Measurements from ENCODE around the gene CD82. TPM values are rescaled to one million over a fixed set of nuclear protein-coding genes. Genes with fewer than 3 reads are reported as not detected.
A peak's percentile ranks its signal among the peaks of the same experiment; 100 is the strongest.

Gene CD82
- polyA plus RNA-seq, 3 donors: 40.8 to 89.0 (median 43.0) TPM

GRCh38 chr11:44605068-44605708, 39.7 kb downstream of the CD82 start:
- no peak overlapping the region for H3K9ac ChIP-seq (ENCODE audit: insufficient read depth, low read length, poor library complexity, severe bottlenecking)
- no peak overlapping the region for H3K4me3 ChIP-seq (replicated peaks in 1 of 3; ENCODE audit: low read depth in 2 of 3, low read length in 3 of 3)
- peaks cover 13% of the 10 kb centered on the region for H3K4me1 Mint-ChIP-seq
- no peaks in the 10 kb centered on the region for H3K27me3 ChIP-seq (ENCODE audit: control insufficient read depth in 2 of 2, insufficient read depth in 2 of 2, low read length in 2 of 2)
- no peaks in the 10 kb centered on the region for H3K9me3 ChIP-seq (replicated peaks in 1 of 2; ENCODE audit: control insufficient read depth in 1 of 2, insufficient read depth in 1 of 2, low read length in 2 of 2)
- no peak overlapping the region for H3K27ac ChIP-seq (ENCODE audit: low read depth in 1 of 2, low read length in 2 of 2)
- H3K79me2 ChIP-seq (ENCODE audit: insufficient read depth, low read length): no peaks in the 10 kb centered on the region
- peaks cover 8 to 12% of the 10 kb centered on the region in 2 donors for H3K4me1 ChIP-seq (ENCODE audit: control insufficient read depth in 1 of 2, insufficient read depth in 2 of 2, low read length in 2 of 2)
- H2AFZ ChIP-seq (ENCODE audit: insufficient read depth, low read depth, low read length, poor library complexity, severe bottlenecking): no peak overlapping the region
- intact Hi-C loops (cut with micrococcal nuclease): no loop called here
- peaks cover 45 to 98% of the 10 kb centered on the region in 2 donors for H3K36me3 ChIP-seq (replicated peaks in 1 of 2; ENCODE audit: control insufficient read depth in 1 of 2, insufficient read depth in 2 of 2, low read length in 2 of 2)
- no peaks in the 10 kb centered on the region for H3K9me3 Mint-ChIP-seq
- peak overlapping the region in 3 of 7 donors; percentile 36 to 69 (median 46) for H3K27ac Mint-ChIP-seq
- H3K4me3 Mint-ChIP-seq: no peak overlapping the region
- no peaks in the 10 kb centered on the region for H4K20me1 ChIP-seq (ENCODE audit: insufficient read depth, low read length)
- TF ChIP-seq, protein P1, sequence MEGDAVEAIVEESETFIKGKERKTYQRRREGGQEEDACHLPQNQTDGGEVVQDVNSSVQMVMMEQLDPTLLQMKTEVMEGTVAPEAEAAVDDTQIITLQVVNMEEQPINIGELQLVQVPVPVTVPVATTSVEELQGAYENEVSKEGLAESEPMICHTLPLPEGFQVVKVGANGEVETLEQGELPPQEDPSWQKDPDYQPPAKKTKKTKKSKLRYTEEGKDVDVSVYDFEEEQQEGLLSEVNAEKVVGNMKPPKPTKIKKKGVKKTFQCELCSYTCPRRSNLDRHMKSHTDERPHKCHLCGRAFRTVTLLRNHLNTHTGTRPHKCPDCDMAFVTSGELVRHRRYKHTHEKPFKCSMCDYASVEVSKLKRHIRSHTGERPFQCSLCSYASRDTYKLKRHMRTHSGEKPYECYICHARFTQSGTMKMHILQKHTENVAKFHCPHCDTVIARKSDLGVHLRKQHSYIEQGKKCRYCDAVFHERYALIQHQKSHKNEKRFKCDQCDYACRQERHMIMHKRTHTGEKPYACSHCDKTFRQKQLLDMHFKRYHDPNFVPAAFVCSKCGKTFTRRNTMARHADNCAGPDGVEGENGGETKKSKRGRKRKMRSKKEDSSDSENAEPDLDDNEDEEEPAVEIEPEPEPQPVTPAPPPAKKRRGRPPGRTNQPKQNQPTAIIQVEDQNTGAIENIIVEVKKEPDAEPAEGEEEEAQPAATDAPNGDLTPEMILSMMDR (IDR thresholded peaks at IDR 0.05): no peak
- 97% methylated on average over 22 of the region's 25 CpGs for WGBS (ENCODE audit: insufficient coverage)
- H3K4me2 ChIP-seq (replicated peaks; ENCODE audit: extremely low read depth, low read length, poor library complexity, severe bottlenecking): no peak overlapping the region
- DNase-seq: no peak
- peaks cover 80 to 82% of the 10 kb centered on the region in 2 donors for H3K36me3 Mint-ChIP-seq
- peaks cover 0 to 2% (median 1%) of the 10 kb centered on the region in 3 donors for H3K27me3 Mint-ChIP-seq (ENCODE audit: low read depth in 3 of 3)

- H3K9me3 Mint-ChIP-seq: no peaks in the 10 kb centered on the region
- H3K27me3 ChIP-seq (ENCODE audit: control insufficient read depth in 2 of 2, insufficient read depth in 2 of 2, low read length in 2 of 2): no peaks in the 10 kb centered on the region
- H3K4me3 Mint-ChIP-seq: no peak overlapping the region
- peaks cover 42 to 98% of the 10 kb centered on the region in 2 donors for H3K36me3 ChIP-seq (replicated peaks in 1 of 2; ENCODE audit: control insufficient read depth in 1 of 2, insufficient read depth in 2 of 2, low read length in 2 of 2)
- peaks cover 8 to 12% of the 10 kb centered on the region in 2 donors for H3K4me1 ChIP-seq (ENCODE audit: control insufficient read depth in 1 of 2, insufficient read depth in 2 of 2, low read length in 2 of 2)
- H3K27ac Mint-ChIP-seq: peak overlapping the region in 1 of 7 donors; percentile 46
- TF ChIP-seq, protein P1 (IDR thresholded peaks at IDR 0.05): no peak
- H3K9me3 ChIP-seq (replicated peaks in 1 of 2; ENCODE audit: control insufficient read depth in 1 of 2, insufficient read depth in 1 of 2, low read length in 2 of 2): no peaks in the 10 kb centered on the region
- H3K4me3 ChIP-seq (replicated peaks in 1 of 3; ENCODE audit: low read depth in 2 of 3, low read length in 3 of 3): no peak overlapping the region
- H3K27me3 Mint-ChIP-seq (ENCODE audit: low read depth in 3 of 3): peaks cover 0 to 2% (median 1%) of the 10 kb centered on the region in 3 donors
- no peak overlapping the region for H3K27ac ChIP-seq (ENCODE audit: low read depth in 1 of 2, low read length in 2 of 2)
- H3K4me1 Mint-ChIP-seq: peaks cover 13% of the 10 kb centered on the region
- H3K36me3 Mint-ChIP-seq: peaks cover 79% of the 10 kb centered on the region in 2 donors
- intact Hi-C loops (cut with micrococcal nuclease): no loop called here
- H3K79me2 ChIP-seq (ENCODE audit: insufficient read depth, low read length): no peaks in the 10 kb centered on the region
- no peak for DNase-seq
- H2AFZ ChIP-seq (ENCODE audit: insufficient read depth, low read depth, low read length, poor library complexity, severe bottlenecking): no peak overlapping the region
- H4K20me1 ChIP-seq (ENCODE audit: insufficient read depth, low read length): no peaks in the 10 kb centered on the region
- H3K9ac ChIP-seq (ENCODE audit: insufficient read depth, low read length, poor library complexity, severe bottlenecking): no peak overlapping the region
- WGBS (ENCODE audit: insufficient coverage): 74% methylated on average over 6 of the region's 7 CpGs
- no peak overlapping the region for H3K4me2 ChIP-seq (replicated peaks; ENCODE audit: extremely low read depth, low read length, poor library complexity, severe bottlenecking)
Observed at GRCh38 chr11:44605965-44606364, 40.5 kb downstream of the CD82 start.

All from CD14-positive monocyte (primary cell).